Vagina (tissue), 2 donors: Measurements from ENCODE around the gene MTRFR. TPM values are rescaled to one million over a fixed set of nuclear protein-coding genes. Genes with fewer than 3 reads are reported as not detected.

Experiments
- DNase-seq, 2 donors: peaks; one replicate each; pipeline ENCODE4 v3.0.0-alpha.2; 2017; ENCODE audit errors: extremely low spot score in 2 of 2
- H3K27ac ChIP-seq: fragments of 200-600 bp; sonication (generic); one replicate; pipeline ENCODE4 v1.5.1; 2019
- H3K27me3 ChIP-seq: fragments of 200-600 bp; sonication (generic); one replicate; pipeline ENCODE4 v1.5.1; 2019
- H3K36me3 ChIP-seq, 2 donors: fragments of 200-600 bp; sonication (generic); one replicate each; pipeline ENCODE4 v1.5.1; 2017 to 2019
- H3K4me1 ChIP-seq: fragments of 200-600 bp; sonication (generic); one replicate; pipeline ENCODE4 v1.5.1; 2019
- H3K4me3 ChIP-seq, 2 donors: fragments of 200-600 bp; sonication (generic); 1 replicate in 1 of 2; 2 replicates in 1 of 2; pipeline ENCODE4 v1.5.1; 2016 to 2019
- H3K9me3 ChIP-seq: fragments of 200-600 bp; sonication (generic); one replicate; pipeline ENCODE4 v1.5.1; 2019
- CTCF ChIP-seq, 3 experiments: fragments of 450-650 bp in 2 of 3; fragments of 200-600 bp in 1 of 3; sonication (generic) in 1 of 3; IDR thresholded peaks; one replicate each; pipeline ENCODE4 v1.5.1; 2017 to 2019; ENCODE audit warnings: antibody characterized with exemption in 3 of 3, mild to moderate bottlenecking in 2 of 3, moderate library complexity in 2 of 3
- POLR2A ChIP-seq, 2 donors: fragments of 450-650 bp; IDR thresholded peaks; one replicate each; pipeline ENCODE4 v1.6.1; 2017; ENCODE audit warnings: antibody characterized with exemption in 2 of 2, mild to moderate bottlenecking in 2 of 2, moderate library complexity in 2 of 2
- POLR2AphosphoS5 ChIP-seq, 2 donors: sonication (generic); formaldehyde crosslinking; IDR thresholded peaks; one replicate each; pipeline ENCODE4 v1.9.0; 2017; ENCODE audit warnings: antibody characterized with exemption in 2 of 2, mild to moderate bottlenecking in 2 of 2, low read depth in 1 of 2; ENCODE audit not compliant: insufficient read depth in 1 of 2
- intact Hi-C: fragments of 100-400 bp; cut with DNase I; formaldehyde crosslinking; loops from one replicate; pipeline ENCODE4 v1.15.1; 2023
- total RNA-seq: library from RNA; depleted of rRNA; stranded (reverse); fragments of >200 nt; gene quantifications from one replicate; pipeline ENCODE4 v1.2.3, GENCODE V29; 2016

The MTRFR gene
- total RNA-seq, 1 donor from 2014 or later: 12.8 TPM

GRCh38 chr12:123267991-123268843 lies 35.0 kb downstream of the MTRFR start:
- Histone ChIP-seq H3K9me3 (no peaks in the 10 kb centered on the region), H3K27me3 (no peaks in the 10 kb centered on the region), H3K4me3 (no peak overlapping the region), H3K27ac (peak overlapping the region; percentile 88), H3K4me1 (peaks cover 57% of the 10 kb centered on the region), H3K36me3 (peaks cover 0 to 16% of the 10 kb centered on the region in 2 donors)
- no peak for DNase-seq
- intact Hi-C loops: loop anchor here (10.0 kb wide), 2 partner anchors 117 to 337 kb away; partner anchors contain the start of genes DDX55 and KMT5A
- TF ChIP-seq POLR2A (IDR thresholded peaks at IDR 0.05) (no peak), CTCF (IDR thresholded peaks at IDR 0.05) (no peak), POLR2AphosphoS5 (IDR thresholded peaks at IDR 0.05; ENCODE audit: insufficient read depth in 1 of 2, low read depth in 1 of 2) (no peak)

- Histone ChIP-seq H3K36me3 (peaks cover 0 to 10% of the 10 kb centered on the region in 2 donors), H3K27ac (peak overlapping the region; percentile 88), H3K27me3 (no peaks in the 10 kb centered on the region), H3K4me1 (peaks cover 57% of the 10 kb centered on the region), H3K9me3 (no peaks in the 10 kb centered on the region), H3K4me3 (peak overlapping the region in 1 of 2 donors; percentile 85)
- intact Hi-C loops: loop anchor here (10.0 kb wide), 2 partner anchors 116 to 336 kb away; partner anchors contain the start of genes DDX55 and KMT5A
- DNase-seq: no peak
- no peak for TF ChIP-seq POLR2A (IDR thresholded peaks at IDR 0.05)
Measured at GRCh38 chr12:123268850-123269249, 35.6 kb downstream of the MTRFR start.

- intact Hi-C loops: loop anchor here (10.0 kb wide), 2 partner anchors 115 to 335 kb away; partner anchors contain the start of genes DDX55 and KMT5A
- Histone ChIP-seq H3K4me3 (peak overlapping the region; percentile 85 to 92), H3K27ac (peak overlapping the region; percentile 88), H3K9me3 (no peaks in the 10 kb centered on the region), H3K4me1 (peaks cover 57% of the 10 kb centered on the region), H3K27me3 (no peaks in the 10 kb centered on the region), H3K36me3 (peaks cover 0 to 7% of the 10 kb centered on the region in 2 donors)
- TF ChIP-seq POLR2A (IDR thresholded peaks at IDR 0.05) (no peak), CTCF (IDR thresholded peaks at IDR 0.05) (no peak), POLR2AphosphoS5 (IDR thresholded peaks at IDR 0.05; ENCODE audit: insufficient read depth in 1 of 2, low read depth in 1 of 2) (no peak)
- no peak for DNase-seq
Measured at GRCh38 chr12:123269395-123269892, 36.2 kb downstream of the MTRFR start.

- DNase-seq: no peak
Measured at GRCh38 chr12:123269896-123270213, 36.6 kb downstream of the MTRFR start.

More at GRCh38 chr12:123269896-123270213, 36.6 kb downstream of the MTRFR start:
- Histone ChIP-seq H3K9me3 (no peaks in the 10 kb centered on the region), H3K36me3 (peaks cover 0 to 3% of the 10 kb centered on the region in 2 donors), H3K27me3 (no peaks in the 10 kb centered on the region), H3K4me1 (peaks cover 57% of the 10 kb centered on the region), H3K4me3 (peak overlapping the region; percentile 85 to 92), H3K27ac (peak overlapping the region; percentile 88)
- no peak for TF ChIP-seq POLR2AphosphoS5 (IDR thresholded peaks at IDR 0.05; ENCODE audit: insufficient read depth in 1 of 2, low read depth in 1 of 2)
- no peak for TF ChIP-seq POLR2A (IDR thresholded peaks at IDR 0.05)
- no peak for TF ChIP-seq CTCF (IDR thresholded peaks at IDR 0.05)
- intact Hi-C loops: loop anchor here (10.0 kb wide), 2 partner anchors 115 to 335 kb away; partner anchors contain the start of genes DDX55 and KMT5A
